ENCODE measurements around the gene N4BP3.

Gene N4BP3

DNA sequence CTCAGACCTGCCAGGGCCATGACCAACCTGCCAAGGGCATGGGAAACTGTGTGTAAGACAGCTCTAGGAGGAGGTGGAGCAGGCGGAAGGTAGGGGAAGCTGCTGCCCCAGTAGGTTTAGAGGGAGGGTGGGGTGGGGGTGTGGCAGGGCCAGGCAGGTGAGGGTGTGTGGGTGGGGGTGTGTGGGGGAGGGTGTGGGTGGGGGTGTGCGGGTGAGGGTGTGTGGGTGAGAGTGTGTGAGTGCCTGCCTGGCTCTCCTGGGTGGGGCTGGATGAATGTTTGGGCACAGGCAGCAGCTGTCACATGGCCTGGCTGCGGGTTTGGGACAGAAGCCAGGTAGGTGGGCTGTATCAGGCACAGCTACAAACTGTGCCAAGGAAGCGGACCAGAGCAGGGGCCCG is 8.8 kb upstream of the N4BP3 start:
- peak; percentile 27 for DNase-seq

GRCh38 chr5:178106086-178106485 is 7.2 kb upstream of the N4BP3 start:
- DNase-seq: no peak

- no peak for DNase-seq
These were observed 6.6 kb upstream of the N4BP3 start for GRCh38 chr5:178106556-178107239.

DNA sequence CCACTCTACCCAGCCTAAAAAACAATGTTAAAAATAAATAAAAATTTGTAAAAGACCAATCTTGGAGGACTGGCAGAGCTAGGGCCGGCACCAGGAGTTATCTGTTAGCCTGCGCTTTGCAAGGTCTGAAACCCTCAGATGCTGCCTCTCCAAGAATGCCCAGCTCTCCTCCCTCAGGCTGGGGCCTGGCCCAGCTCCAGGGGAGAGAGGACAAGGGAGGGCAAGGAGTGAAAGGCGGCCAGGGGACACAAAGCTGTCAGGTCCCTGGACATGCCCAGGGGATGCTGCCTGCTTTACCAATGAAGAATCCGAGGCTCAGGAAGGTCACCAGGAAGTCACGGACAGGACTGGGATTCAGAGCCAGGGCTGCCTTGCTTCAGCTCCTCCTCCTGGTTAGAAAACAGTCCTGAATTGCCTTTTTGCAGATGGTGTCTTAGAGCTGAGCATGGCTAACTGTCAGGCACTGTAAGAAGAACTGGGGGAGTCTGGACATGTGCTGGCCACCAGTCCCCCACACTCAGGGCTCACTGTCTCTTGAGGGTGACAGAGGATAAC is 5.5 kb upstream of the N4BP3 start:
- DNase-seq: no peak

GRCh38 chr5:178108446-178108845 is 4.9 kb upstream of the N4BP3 start:
- no peak for DNase-seq

DNA sequence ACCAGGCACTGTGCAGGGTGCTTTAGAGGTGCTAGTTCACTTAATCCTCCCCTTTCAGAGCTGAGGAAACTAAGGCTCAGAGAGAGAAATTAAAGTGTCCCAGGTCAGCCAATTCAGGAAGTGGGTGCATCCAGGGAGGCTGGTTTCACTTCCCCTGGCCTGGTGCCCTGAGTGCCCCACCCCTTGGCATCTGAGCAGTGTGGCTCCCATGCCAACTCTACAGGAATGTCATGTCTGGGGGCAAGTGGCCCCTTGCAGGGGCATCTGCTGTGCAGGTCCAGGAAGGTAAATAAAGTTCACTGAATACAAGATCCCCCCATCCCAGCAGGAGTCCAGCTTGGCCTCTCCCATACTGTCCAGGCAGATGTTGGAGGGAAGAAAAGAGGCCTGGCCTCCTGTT is 4.4 kb upstream of the N4BP3 start:
- DNase-seq: no peak

GRCh38 chr5:178110511-178110910 is 2.8 kb upstream of the N4BP3 start:
- no peak for DNase-seq

DNA sequence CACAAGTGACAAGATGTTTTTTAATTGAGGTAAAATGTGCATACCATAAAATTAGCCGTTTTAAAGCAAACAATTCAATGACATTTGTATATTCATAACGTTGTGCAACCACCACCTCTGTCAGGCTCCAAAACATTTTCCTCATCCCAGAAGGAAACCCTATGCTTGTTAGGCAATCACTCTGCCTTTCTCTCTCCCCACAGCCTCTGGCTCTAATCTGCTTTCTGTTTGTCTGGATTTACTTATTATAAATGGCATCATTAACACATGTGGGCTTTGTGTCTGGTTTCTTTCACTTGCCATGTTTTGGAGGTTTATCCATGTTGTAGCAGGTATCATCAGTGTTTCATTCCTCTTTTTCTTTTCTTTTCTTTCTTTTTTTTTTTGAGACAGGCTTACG is 1.4 kb upstream of the N4BP3 start:
- DNase-seq: no peak

DNA sequence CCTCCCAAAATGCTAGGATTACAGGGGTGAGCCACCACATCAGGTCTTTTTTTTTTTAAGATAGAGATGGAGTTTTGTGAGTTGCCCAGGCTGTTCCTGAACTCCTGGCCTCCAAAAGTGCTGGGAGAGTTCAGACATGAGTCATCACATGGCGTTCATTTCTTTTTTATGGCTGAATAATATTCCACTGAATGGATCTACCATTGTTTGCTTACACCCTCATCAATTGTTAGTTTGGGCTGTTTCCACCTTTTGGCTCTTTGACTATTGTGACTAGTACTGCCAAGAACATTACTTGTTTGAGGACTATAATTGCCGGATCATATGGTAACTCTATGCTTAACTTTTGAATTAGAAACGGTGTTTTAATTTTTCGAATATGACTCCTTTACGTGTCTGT is 787 bp upstream of the N4BP3 start:
- no peak for DNase-seq

DNA sequence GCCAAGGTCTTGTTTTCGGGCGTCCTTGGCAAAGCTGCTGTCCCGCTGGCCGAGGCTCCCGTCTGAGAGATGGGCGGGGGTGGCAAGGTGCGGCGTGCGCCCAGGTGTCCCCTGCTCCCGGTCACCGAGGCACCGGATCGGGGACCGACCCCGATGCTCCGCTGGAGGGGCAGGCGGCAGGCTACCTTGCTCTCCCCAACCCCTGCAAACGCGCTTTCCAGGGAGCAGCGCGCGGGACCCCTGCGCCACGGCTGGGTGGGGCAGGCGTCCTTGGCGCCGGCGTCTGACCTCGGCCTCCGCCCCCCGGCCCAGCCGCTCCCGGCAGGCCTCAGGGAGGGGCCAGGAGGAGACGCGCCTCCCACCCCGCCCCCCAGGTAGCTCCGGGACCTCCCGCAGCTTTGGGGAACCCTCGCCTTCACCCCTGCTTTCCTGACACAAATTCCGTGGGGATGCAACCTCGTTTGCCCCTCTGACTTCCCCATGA is 551 bp downstream of the N4BP3 start:
- DNase-seq: peak; percentile 25

DNA sequence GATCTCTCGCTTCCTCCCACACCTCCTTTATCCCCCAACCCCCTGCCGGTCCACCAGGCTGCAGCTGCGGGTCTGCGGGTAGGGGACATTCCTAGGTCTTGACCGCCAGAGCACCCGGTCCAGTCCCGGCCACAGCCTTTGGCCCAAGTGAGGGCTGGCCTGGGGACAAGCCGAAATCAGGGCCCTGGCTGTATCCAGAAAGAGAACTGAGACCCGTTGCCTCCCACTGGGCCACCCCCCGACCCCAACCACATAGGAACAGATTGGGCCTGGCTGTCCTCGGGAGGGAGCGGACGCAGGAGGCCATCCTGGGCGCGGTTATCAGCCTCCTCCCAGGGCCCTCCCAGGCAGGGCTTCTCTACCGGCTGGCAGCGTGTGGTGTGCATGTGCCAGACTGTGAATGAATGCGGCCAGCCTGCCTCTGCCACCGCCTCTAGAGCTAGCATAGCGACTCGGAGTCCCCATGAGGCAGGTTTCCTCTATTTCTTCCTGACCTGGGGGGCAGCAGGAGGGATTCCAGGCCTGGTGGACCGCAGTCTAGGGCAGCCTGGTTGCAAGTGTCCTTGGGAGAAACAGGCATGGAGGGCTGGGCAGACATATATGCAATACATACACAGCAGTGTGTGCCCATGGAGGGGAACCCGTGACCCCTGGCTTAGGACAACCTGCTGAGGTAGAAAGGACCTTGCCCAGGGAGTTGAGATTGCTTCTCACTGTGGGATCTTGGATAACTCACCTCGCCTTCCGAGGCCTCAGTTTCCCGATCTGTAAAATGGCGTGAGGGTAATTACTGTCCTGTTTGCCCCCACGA is 1.2 kb downstream of the N4BP3 start:
- DNase-seq: no peak

- DNase-seq: no peak
These were observed 1.9 kb downstream of the N4BP3 start for GRCh38 chr5:178115136-178115813.

GRCh38 chr5:178115814-178116142 is 2.4 kb downstream of the N4BP3 start:
- no peak for DNase-seq

DNA sequence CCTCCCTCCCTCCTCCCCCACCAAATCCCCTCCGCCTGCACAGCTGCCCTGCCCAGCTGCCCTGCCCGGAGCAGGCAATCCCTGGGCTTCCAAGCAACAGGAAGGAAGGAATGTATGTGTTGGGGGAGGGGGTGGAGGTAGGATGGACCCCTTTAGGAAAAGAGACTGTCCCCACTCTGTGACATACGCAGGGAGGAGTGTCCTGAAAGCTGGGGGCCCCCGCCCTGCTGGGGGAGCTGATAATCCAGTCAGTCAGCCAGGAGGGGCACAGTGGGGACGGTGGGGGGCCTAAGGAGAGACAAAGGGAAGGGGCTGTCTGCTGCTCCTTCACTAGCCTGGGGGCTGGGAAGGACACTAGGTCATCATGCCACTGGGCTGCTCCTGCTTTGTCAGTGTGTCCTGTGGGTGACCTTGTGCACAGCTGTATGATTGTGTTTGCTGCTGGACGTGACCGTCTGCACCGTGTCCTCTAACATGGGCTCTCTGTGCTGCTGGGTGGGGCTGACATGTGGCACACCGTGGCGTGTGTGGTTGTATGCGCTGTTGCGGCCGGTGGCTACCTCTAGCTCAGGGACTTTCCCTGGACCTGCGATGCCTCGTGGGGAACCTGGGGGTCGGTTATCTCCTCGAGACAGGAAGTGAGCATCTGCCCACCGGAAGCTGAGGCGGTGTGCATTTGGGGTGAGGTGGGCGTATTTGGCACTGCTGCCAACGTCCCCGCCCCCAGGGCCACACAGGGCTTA is 3.0 kb downstream of the N4BP3 start:
- DNase-seq: no peak

DNA sequence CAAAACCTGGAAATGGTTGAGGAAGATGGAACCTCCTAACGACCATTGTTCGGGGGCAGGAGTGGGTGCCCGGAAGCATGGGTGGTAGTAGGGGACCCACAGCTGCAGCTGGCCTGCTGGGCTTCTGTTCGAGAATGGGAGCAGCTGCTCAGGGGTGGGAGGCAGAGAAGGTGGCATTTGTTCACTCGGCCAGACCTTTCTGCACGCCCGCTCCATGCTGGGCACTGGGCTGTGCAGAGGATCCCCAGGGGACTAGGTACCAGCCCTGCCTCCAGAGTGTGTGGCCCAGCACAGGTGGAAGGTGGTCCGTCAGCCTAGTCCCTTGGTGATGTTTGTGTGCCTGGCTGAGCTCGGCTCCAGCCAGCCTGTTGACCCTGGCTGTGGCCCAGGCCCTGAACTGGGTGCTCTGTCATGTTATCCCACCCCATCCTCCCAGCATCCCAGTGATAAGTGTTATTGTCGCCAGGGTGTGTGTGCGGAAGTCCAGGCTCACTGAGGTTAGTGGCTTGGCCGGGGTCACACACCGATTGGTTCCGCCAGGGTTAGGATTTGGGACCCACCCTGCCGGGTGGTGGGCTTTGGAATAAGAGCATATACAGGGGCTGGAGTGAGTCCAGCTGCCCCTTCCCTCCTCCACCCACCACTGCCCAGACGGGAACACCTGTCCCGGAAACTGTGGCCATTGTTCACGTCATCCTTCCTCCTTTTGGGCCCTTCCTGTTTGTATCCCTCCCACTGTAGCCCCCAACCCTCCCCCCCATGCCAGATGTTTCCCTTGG is 4.8 kb downstream of the N4BP3 start:
- DNase-seq: no peak

DNA sequence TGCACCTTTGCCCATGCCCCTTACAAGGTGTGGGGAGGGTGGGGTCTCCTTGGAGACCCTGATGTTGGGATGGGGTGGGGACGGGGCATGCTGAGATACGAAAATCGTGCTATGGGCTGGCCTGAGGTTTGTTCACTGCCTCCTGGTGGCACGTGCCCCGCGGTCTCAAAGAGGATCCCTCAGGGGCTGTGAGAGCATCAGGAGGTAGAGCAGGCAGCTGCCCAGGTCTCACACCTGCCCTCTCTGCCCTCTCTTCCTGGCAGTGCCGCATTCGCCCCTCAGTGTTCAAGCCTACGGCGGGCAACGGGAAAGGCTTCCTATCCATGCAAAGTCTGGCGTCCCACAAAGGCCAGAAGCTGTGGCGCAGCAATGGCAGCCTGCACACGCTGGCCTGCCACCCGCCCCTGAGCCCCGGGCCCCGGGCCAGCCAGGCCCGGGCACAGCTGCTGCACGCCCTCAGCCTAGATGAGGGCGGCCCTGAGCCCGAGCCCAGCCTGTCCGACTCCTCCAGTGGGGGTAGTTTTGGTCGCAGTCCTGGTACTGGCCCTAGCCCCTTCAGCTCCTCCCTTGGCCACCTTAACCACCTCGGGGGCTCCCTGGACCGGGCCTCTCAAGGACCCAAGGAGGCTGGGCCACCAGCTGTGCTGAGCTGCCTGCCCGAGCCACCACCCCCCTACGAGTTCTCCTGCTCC is 6.7 kb downstream of the N4BP3 start:
- DNase-seq: no peak

GRCh38 chr5:178120607-178121357 is 7.5 kb downstream of the N4BP3 start:
- DNase-seq: peak; percentile 96

GRCh38 chr5:178121391-178122276 is 8.3 kb downstream of the N4BP3 start:
- no peak for DNase-seq

GRCh38 chr5:178122346-178122745 is 9.0 kb downstream of the N4BP3 start:
- no peak for DNase-seq

All from NCI-H345 (cell line).